OCI-LY7 (cell line): ENCODE data around the gene NFKB2. TPM values are rescaled to one million over a fixed set of nuclear protein-coding genes. Genes with fewer than 3 reads are reported as not detected.

Source experiments
- BruUV-seq: library from RNA; stranded (reverse); fragments of 400-500 nt; replicated peaks from 2 replicates; lab custom pipeline; 2021; lab: Mats Ljungman, UMichigan
- CTCF ChIA-PET: fragments of 300-600 bp; sonication (Branson Sonifier 250); formaldehyde crosslinking; loops from one replicate; lab custom pipeline; 2022; ENCODE audit warnings: antibody characterized with exemption; ENCODE audit not compliant: unreplicated experiment; lab: Charles Lee
- POLR2A ChIA-PET: fragments of 300-600 bp; sonication (Branson Sonifier 250); formaldehyde crosslinking; loops from one replicate; lab custom pipeline; 2022; ENCODE audit warnings: antibody characterized with exemption; lab: Charles Lee
- DNase-seq: peaks from one replicate; pipeline ENCODE4 v3.0.0-alpha.2; 2015; ENCODE audit warnings: low spot score
- H2AFZ ChIP-seq: fragments of 200-600 bp; sonication (generic), shearing (Covaris generic); 2 replicates; pipeline ENCODE4 v1.6.1; 2014; ENCODE audit warnings: mild to moderate bottlenecking, antibody characterized with exemption, low read length, moderate library complexity
- H3K27ac ChIP-seq: fragments of 200-600 bp; sonication (generic); 2 replicates; pipeline ENCODE4 v1.5.1; 2014; ENCODE audit warnings: mixed run types, low read depth, mild to moderate bottlenecking, moderate library complexity, low read length, inconsistent platforms; ENCODE audit not compliant: poor library complexity, severe bottlenecking
- H3K36me3 ChIP-seq: fragments of 200-600 bp; sonication (generic); 2 replicates; pipeline ENCODE4 v1.6.1; 2014; ENCODE audit warnings: mild to moderate bottlenecking, antibody characterized with exemption, low read length, moderate library complexity, mixed read lengths; ENCODE audit not compliant: insufficient read depth
- H3K4me1 ChIP-seq: fragments of 200-600 bp; sonication (generic); 2 replicates; pipeline ENCODE4 v1.5.1; 2014; ENCODE audit warnings: mild to moderate bottlenecking, low read length; ENCODE audit not compliant: insufficient read depth, poor library complexity, severe bottlenecking
- H3K4me2 ChIP-seq: fragments of 200-600 bp; sonication (generic); 2 replicates; pipeline ENCODE4 v1.6.1; 2014; ENCODE audit warnings: mild to moderate bottlenecking, low read length
- H3K4me3 ChIP-seq: fragments of 200-600 bp; sonication (generic); 2 replicates; pipeline ENCODE4 v1.5.1; 2014; ENCODE audit warnings: mild to moderate bottlenecking, low read depth, low read length; ENCODE audit not compliant: poor library complexity, severe bottlenecking
- H3K79me2 ChIP-seq: fragments of 200-600 bp; sonication (generic); 2 replicates; pipeline ENCODE4 v1.6.1; 2016; ENCODE audit warnings: low read depth, mild to moderate bottlenecking, low read length, moderate library complexity, mixed read lengths; ENCODE audit not compliant: insufficient read depth
- H3K9me2 ChIP-seq: fragments of 200-600 bp; sonication (generic); 2 replicates; pipeline ENCODE4 v1.6.1; 2016; ENCODE audit warnings: mild to moderate bottlenecking, low read length, mixed read lengths; ENCODE audit not compliant: insufficient read depth
- H3K9me3 ChIP-seq: fragments of 200-600 bp; sonication (generic); 2 replicates; pipeline ENCODE4 v1.6.1; 2014; ENCODE audit warnings: mild to moderate bottlenecking, mixed run types, low read length, mixed read lengths
- H4K20me1 ChIP-seq: fragments of 200-600 bp; sonication (generic); 2 replicates; pipeline ENCODE4 v1.6.1; 2014; ENCODE audit warnings: mild to moderate bottlenecking, antibody characterized with exemption, low read length, moderate library complexity, mixed read lengths; ENCODE audit not compliant: insufficient read depth
- CTCF ChIP-seq: fragments of 200-600 bp; sonication (generic); conservative IDR thresholded peaks from 2 replicates; pipeline ENCODE4 v1.5.1; 2014; ENCODE audit warnings: mild to moderate bottlenecking, antibody characterized with exemption, low read length, moderate library complexity, mixed read lengths
- EZH2phosphoT487 ChIP-seq: fragments of 200-600 bp; sonication (generic); IDR thresholded peaks from 2 replicates; pipeline ENCODE4 v1.6.1; 2018; ENCODE audit warnings: low read depth, borderline replicate concordance, mild to moderate bottlenecking, mixed run types, antibody characterized with exemption, low read length, moderate library complexity, mixed read lengths
- intact Hi-C: fragments of 100-400 bp; cut with micrococcal nuclease; formaldehyde crosslinking; loops from one replicate; pipeline ENCODE4 v1.10.0; 2022; ENCODE audit not compliant: unreplicated experiment
- total RNA-seq, 2 experiments: library from RNA; depleted of rRNA in 1 of 2; stranded (reverse); fragments of >200 nt in 1 of 2; shearing (Covaris generic) in 1 of 2; gene quantifications; 2 replicates each; pipeline ENCODE4 v1.2.3, GENCODE V29; 2014 to 2022

NFKB2 gene
- total RNA-seq, 2 experiments from 2014 or later: 47.1 to 67.3 TPM

DNA sequence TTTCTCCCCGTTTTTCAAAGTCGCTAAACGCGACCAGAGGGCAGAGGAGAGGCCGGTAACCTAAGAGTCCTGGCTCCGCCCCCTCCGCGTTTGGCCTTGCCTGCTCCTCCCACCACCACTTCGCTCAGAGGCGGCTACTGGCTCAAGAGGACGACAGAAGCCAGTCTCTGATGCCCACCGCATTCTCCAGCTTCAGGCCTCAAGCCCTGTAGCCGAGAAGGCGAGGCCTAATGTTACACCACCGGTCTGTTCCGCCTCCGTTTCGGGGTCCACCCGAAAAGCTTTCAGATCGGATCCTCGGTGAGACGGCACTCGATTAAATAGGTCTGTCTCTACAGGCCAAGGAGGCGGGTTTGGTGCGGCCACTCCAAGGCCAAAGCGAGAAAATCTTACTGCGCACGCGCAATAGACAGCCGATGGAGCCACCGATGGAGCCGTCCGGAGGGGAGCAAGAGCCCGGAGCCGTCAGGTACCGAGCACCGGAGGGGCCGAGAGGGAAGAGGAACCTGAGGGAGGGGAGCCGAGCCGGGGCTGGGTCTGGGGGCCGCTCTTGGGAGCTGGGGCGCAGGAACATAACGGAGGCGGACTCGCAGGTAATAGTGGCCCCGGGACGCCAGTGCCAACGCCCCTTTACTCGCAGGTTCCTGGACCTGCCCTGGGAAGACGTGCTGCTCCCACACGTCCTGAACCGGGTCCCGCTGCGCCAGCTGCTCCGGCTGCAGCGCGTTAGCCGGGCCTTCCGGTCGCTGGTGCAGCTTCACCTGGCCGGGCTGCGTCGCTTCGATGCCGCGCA lies 25.4 kb downstream of the NFKB2 start, which contains the start of gene FBXL15:
FBXL15 (plus strand) TSS at position 123 of the 793 bp plus-strand sequence; CDS start at position 417, 294 bp downstream.
- no TSS peak for BruUV-seq
- DNase-seq: peak; percentile 99
- intact Hi-C loops: loop anchor here (1.0 to 5.0 kb wide), 7 partner anchors 11 to 161 kb away; partner anchors contain the start of genes ACTR1A, CUEDC2 and SUFU
- ChIA-PET POLR2A (interaction anchor here (0.9 to 1.8 kb wide), 10 partner anchors 10 to 91 kb away, joined by 3 to 11 read pairs (median 4); partner anchors contain the start of genes C10orf95 and CUEDC2), CTCF (interaction anchor here (0.9 to 1.2 kb wide), 2 partner anchors 11 to 21 kb away, joined by 3 to 5 read pairs; partner anchors contain the start of gene CUEDC2)
- Histone ChIP-seq H2AFZ (peak within 1 kb of the TSS; percentile 80), H3K9me3 (no peaks in the 10 kb centered on the region), H3K36me3 (peaks cover 11% of the 10 kb centered on the region; the same call in 1 of the 2 replicates), H3K4me2 (peak within 1 kb of the TSS; percentile 96), H3K27ac (peak within 1 kb of the TSS; percentile 82), H3K9me2 (no peaks in the 10 kb centered on the region), H3K4me1 (peaks cover 46% of the 10 kb centered on the region), H4K20me1 (no peaks in the 10 kb centered on the region), H3K4me3 (peak within 1 kb of the TSS; percentile 79), H3K79me2 (peaks cover 6% of the 10 kb centered on the region; the same call in 1 of the 2 replicates)
- no peak for TF ChIP-seq EZH2phosphoT487
- no peak; the same call in 1 of the 2 replicates for TF ChIP-seq CTCF

GRCh38 chr10:102421507-102421756 lies 25.9 kb downstream of the NFKB2 start:
- Histone ChIP-seq H3K9me3 (no peaks in the 10 kb centered on the region), H2AFZ (peak overlapping the region; percentile 80; the same call in 1 of the 2 replicates), H3K9me2 (no peaks in the 10 kb centered on the region), H3K27ac (peak overlapping the region; percentile 82), H3K4me1 (peaks cover 46% of the 10 kb centered on the region), H4K20me1 (no peaks in the 10 kb centered on the region), H3K36me3 (peaks cover 11% of the 10 kb centered on the region; the same call in 1 of the 2 replicates), H3K4me2 (peak overlapping the region; percentile 96), H3K4me3 (peak overlapping the region; percentile 79), H3K79me2 (peaks cover 6% of the 10 kb centered on the region; the same call in 1 of the 2 replicates)
- BruUV-seq: TSS peak; percentile 83
- TF ChIP-seq CTCF (no peak), EZH2phosphoT487 (no peak)
- ChIA-PET CTCF (no interaction called here), POLR2A (interaction anchor here (1.0 to 1.8 kb wide), 6 partner anchors 9 to 91 kb away, joined by 3 to 11 read pairs (median 4); partner anchors contain the start of genes ACTR1A, C10orf95 and CUEDC2)
- intact Hi-C loops: loop anchor here (1.0 to 5.0 kb wide), 7 partner anchors 11 to 161 kb away; partner anchors contain the start of genes ACTR1A, CUEDC2 and SUFU
- no peak for DNase-seq
